PC-9 (cell line): ENCODE data around the gene CDK9.

Source experiments
- EZH2 ChIP-seq: fragments of 200-600 bp; sonication (generic); IDR thresholded peaks from 2 replicates; pipeline ENCODE4 v1.8.0; 2017; ENCODE audit warnings: antibody characterized with exemption, low read depth
- TF ChIP-seq, protein P1 (sequence below): fragments of 200-600 bp; sonication (generic); conservative IDR thresholded peaks from 2 replicates; pipeline ENCODE4 v1.6.1; 2017; ENCODE audit warnings: mixed run types, antibody characterized with exemption, mild to moderate bottlenecking, moderate library complexity

GRCh38 chr9:127812936-127813675 is 27.3 kb downstream of the CDK9 start:
- TF ChIP-seq, protein P1, sequence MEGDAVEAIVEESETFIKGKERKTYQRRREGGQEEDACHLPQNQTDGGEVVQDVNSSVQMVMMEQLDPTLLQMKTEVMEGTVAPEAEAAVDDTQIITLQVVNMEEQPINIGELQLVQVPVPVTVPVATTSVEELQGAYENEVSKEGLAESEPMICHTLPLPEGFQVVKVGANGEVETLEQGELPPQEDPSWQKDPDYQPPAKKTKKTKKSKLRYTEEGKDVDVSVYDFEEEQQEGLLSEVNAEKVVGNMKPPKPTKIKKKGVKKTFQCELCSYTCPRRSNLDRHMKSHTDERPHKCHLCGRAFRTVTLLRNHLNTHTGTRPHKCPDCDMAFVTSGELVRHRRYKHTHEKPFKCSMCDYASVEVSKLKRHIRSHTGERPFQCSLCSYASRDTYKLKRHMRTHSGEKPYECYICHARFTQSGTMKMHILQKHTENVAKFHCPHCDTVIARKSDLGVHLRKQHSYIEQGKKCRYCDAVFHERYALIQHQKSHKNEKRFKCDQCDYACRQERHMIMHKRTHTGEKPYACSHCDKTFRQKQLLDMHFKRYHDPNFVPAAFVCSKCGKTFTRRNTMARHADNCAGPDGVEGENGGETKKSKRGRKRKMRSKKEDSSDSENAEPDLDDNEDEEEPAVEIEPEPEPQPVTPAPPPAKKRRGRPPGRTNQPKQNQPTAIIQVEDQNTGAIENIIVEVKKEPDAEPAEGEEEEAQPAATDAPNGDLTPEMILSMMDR, result no peak
- TF ChIP-seq EZH2, result no peak
